Panc1 (cell line): ENCODE data around the gene NME2. TPM values are rescaled to one million over a fixed set of nuclear protein-coding genes. Genes with fewer than 3 reads are reported as not detected.

Source experiments
- ATAC-seq: fragments of 200-7000 bp; cut with Tn5 transposase; 2 replicates; pipeline ENCODE4 v1.9.1; 2020; ENCODE audit warnings: mild to moderate bottlenecking, moderate library complexity
- BruUV-seq: library from RNA; stranded (reverse); fragments of 400-500 nt; replicated peaks from 2 replicates; lab custom pipeline; 2021; lab: Mats Ljungman, UMichigan
- CTCF ChIA-PET: fragments of 300-600 bp; sonication (Branson Sonifier 250); formaldehyde crosslinking; loops from one replicate; lab custom pipeline; 2022; ENCODE audit warnings: antibody characterized with exemption; lab: Charles Lee
- POLR2A ChIA-PET: fragments of 300-600 bp; sonication (Branson Sonifier 250); formaldehyde crosslinking; loops from one replicate; lab custom pipeline; 2022; ENCODE audit warnings: antibody characterized with exemption; lab: Charles Lee
- DNase-seq: peaks from one replicate; pipeline ENCODE4 v3.0.0-alpha.2; 2010; ENCODE audit warnings: low read depth, low spot score
- H3K27ac ChIP-seq: 2 replicates; pipeline ENCODE4 v1.5.1; 2011; ENCODE audit warnings: mild to moderate bottlenecking, low read length, inconsistent platforms
- H3K27me3 ChIP-seq: fragments of 200-500 bp; sonication (Bioruptor generic); 2 replicates; pipeline ENCODE4 v1.6.0; 2014; ENCODE audit warnings: low read length, inconsistent platforms; ENCODE audit not compliant: control insufficient read depth, insufficient read depth
- H3K36me3 ChIP-seq: fragments of 200-500 bp; sonication (Bioruptor generic); 2 replicates; pipeline ENCODE4 v1.5.1; 2014; ENCODE audit warnings: inconsistent platforms, mild to moderate bottlenecking, low read length, moderate library complexity; ENCODE audit not compliant: control insufficient read depth, insufficient read depth
- H3K4me1 ChIP-seq: 2 replicates; pipeline ENCODE4 v1.5.1; 2011; ENCODE audit warnings: inconsistent platforms, mild to moderate bottlenecking, low read length, moderate library complexity; ENCODE audit not compliant: control insufficient read depth, insufficient read depth
- H3K4me3 ChIP-seq, 2 experiments: 2 replicates each; pipeline ENCODE4 v1.5.1; 2011 to 2012; ENCODE audit warnings: low read depth in 2 of 2, low read length in 2 of 2, mild to moderate bottlenecking in 2 of 2, inconsistent platforms in 1 of 2, moderate library complexity in 1 of 2
- H3K9me3 ChIP-seq: fragments of 200-500 bp; sonication (Bioruptor generic); 2 replicates; pipeline ENCODE4 v1.5.1; 2014; ENCODE audit warnings: low read depth, mild to moderate bottlenecking, inconsistent platforms, low read length, moderate library complexity; ENCODE audit not compliant: control insufficient read depth, insufficient read depth
- CTCF ChIP-seq: fragments of 450-650 bp; IDR thresholded peaks from 2 replicates; pipeline ENCODE4 v1.5.1; 2017; ENCODE audit warnings: mild to moderate bottlenecking
- POLR2AphosphoS5 ChIP-seq: IDR thresholded peaks from 2 replicates; pipeline ENCODE4 v1.6.1; 2012; ENCODE audit warnings: mild to moderate bottlenecking, low read depth, low read length, moderate library complexity
- REST ChIP-seq, 2 experiments: IDR thresholded peaks; 2 replicates each; pipeline ENCODE4 v1.6.1; 2011 to 2012; ENCODE audit warnings: low read depth in 2 of 2, control low read depth in 1 of 2, low read length in 1 of 2, mild to moderate bottlenecking in 1 of 2, moderate library complexity in 1 of 2; ENCODE audit not compliant: insufficient read depth in 1 of 2
- SIN3A ChIP-seq: IDR thresholded peaks from 2 replicates; pipeline ENCODE4 v1.6.1; 2012; ENCODE audit warnings: low read depth, mild to moderate bottlenecking, low read length, moderate library complexity, borderline replicate concordance; ENCODE audit not compliant: insufficient read depth
- TCF7L2 ChIP-seq: IDR thresholded peaks from 2 replicates; pipeline ENCODE4 v1.6.1; 2011; ENCODE audit warnings: mild to moderate bottlenecking, low read depth, low read length, inconsistent platforms
- in situ Hi-C: cut with HindIII; loops from 2 replicates; pipeline ENCODE4 v1.10.0; 2016; ENCODE audit warnings: low sequenced_read_pairs, low pct_unique_long_range_greater_than_20kb
- intact Hi-C: fragments of 100-400 bp; cut with micrococcal nuclease; formaldehyde crosslinking; loops from one replicate; pipeline ENCODE4 v1.10.0; 2022; ENCODE audit not compliant: unreplicated experiment
- total RNA-seq: library from RNA; stranded (reverse); gene quantifications from one replicate; pipeline ENCODE4 v1.2.1, GENCODE V29; 2021; ENCODE audit not compliant: unreplicated experiment

NME2 gene
- total RNA-seq, 1 experiment from 2014 or later = 1,280 TPM

GRCh38 chr17:51119415-51120356, 46.5 kb upstream of the NME2 start:
- ChIA-PET POLR2A (interaction anchor here (0.7 to 1.6 kb wide), 3 partner anchors 33 to 318 kb away, joined by 5 to 14 read pairs (median 8); partner anchors contain the start of gene NME1), CTCF (interaction anchor here (0.7 to 1.5 kb wide), 3 partner anchors 33 to 115 kb away, joined by 3 to 18 read pairs (median 5); partner anchors contain the start of gene NME1)
- in situ Hi-C loops (no loop called here), intact Hi-C loops (loop anchor here (1.0 kb wide), 1 partner anchor 34 kb away; the partner anchor contains the start of gene NME1)
- Histone ChIP-seq H3K4me1 (peaks cover 27% of the 10 kb centered on the region), H3K27ac (peak overlapping the region; percentile 87), H3K27me3 (no peaks in the 10 kb centered on the region), H3K9me3 (no peaks in the 10 kb centered on the region), H3K4me3 (peak overlapping the region; percentile 66 to 84), H3K36me3 (peaks cover 7% of the 10 kb centered on the region; the same call in 1 of the 2 replicates)
- TF ChIP-seq SIN3A (peak; percentile 86), CTCF (no peak), REST (IDR thresholded peaks at IDR 0.05; ENCODE audit: insufficient read depth in 1 of 2, low read depth in 2 of 2, low read length in 1 of 2) (peak; percentile 33 to 87; a peak in 3 of 4 replicates)
- ATAC-seq (peak; percentile 22; the same call in 1 of the 2 replicates), DNase-seq (no peak)
- no TSS peak for BruUV-seq

GRCh38 chr17:51120357-51120738, 45.9 kb upstream of the NME2 start:
- in situ Hi-C loops = no loop called here
- no TSS peak for BruUV-seq
- H3K36me3 ChIP-seq = peaks cover 7% of the 10 kb centered on the region; the same call in 1 of the 2 replicates
- ATAC-seq (peak; percentile 32), DNase-seq (no peak)
- H3K4me1 ChIP-seq = peaks cover 27% of the 10 kb centered on the region
- no peaks in the 10 kb centered on the region for H3K9me3 ChIP-seq
- TF ChIP-seq TCF7L2 (no peak), REST (IDR thresholded peaks at IDR 0.05; ENCODE audit: insufficient read depth in 1 of 2, low read depth in 2 of 2, low read length in 1 of 2) (no peak), SIN3A (peak; percentile 37; the same call in 1 of the 2 replicates), POLR2AphosphoS5 (no peak), CTCF (no peak)
- intact Hi-C loops = no loop called here
- ChIA-PET CTCF (interaction anchor here (0.7 to 1.5 kb wide), 2 partner anchors 33 to 116 kb away, joined by 3 to 18 read pairs; partner anchors contain the start of gene NME1), POLR2A (interaction anchor here (0.6 to 1.6 kb wide), 4 partner anchors 11 to 319 kb away, joined by 3 to 14 read pairs (median 4); partner anchors contain the start of gene NME1)
- no peaks in the 10 kb centered on the region for H3K27me3 ChIP-seq
- H3K27ac ChIP-seq = peak overlapping the region; percentile 87
- peak overlapping the region; percentile 66 to 84 for H3K4me3 ChIP-seq
